Karpas-422 (cell line): ENCODE data around the gene FAM227B. TPM values are rescaled to one million over a fixed set of nuclear protein-coding genes. Genes with fewer than 3 reads are reported as not detected.

ENCODE experiments used
- DNase-seq: peaks from one replicate; pipeline ENCODE4 v3.0.0-alpha.2; 2015
- H2AFZ ChIP-seq: fragments of 200-600 bp; sonication (generic); 2 replicates; pipeline ENCODE4 v1.6.1; 2014; ENCODE audit warnings: antibody characterized with exemption, low read length, mixed read lengths
- H3K27ac ChIP-seq: fragments of 200-600 bp; sonication (generic); 2 replicates; pipeline ENCODE4 v1.5.1; 2014; ENCODE audit warnings: mild to moderate bottlenecking, low read length, moderate library complexity
- H3K27me3 ChIP-seq: fragments of 200-600 bp; sonication (generic); 2 replicates; pipeline ENCODE4 v1.6.1; 2014; ENCODE audit warnings: low read length, mixed read lengths
- H3K36me3 ChIP-seq: fragments of 200-600 bp; sonication (generic); 2 replicates; pipeline ENCODE4 v1.6.1; 2014; ENCODE audit warnings: low read length, mixed read lengths; ENCODE audit not compliant: insufficient read depth
- H3K4me1 ChIP-seq: fragments of 200-600 bp; sonication (generic); 2 replicates; pipeline ENCODE4 v1.6.1; 2014; ENCODE audit warnings: mild to moderate bottlenecking, low read length, mixed read lengths
- H3K4me2 ChIP-seq: fragments of 200-600 bp; sonication (generic); 2 replicates; pipeline ENCODE4 v1.6.1; 2014; ENCODE audit warnings: low read length, low read depth, mild to moderate bottlenecking; ENCODE audit not compliant: poor library complexity, severe bottlenecking
- H3K4me3 ChIP-seq: fragments of 200-600 bp; sonication (generic); 2 replicates; pipeline ENCODE4 v1.5.1; 2014; ENCODE audit warnings: mild to moderate bottlenecking, antibody characterized with exemption, low read length, mixed read lengths
- H3K79me2 ChIP-seq: fragments of 200-600 bp; sonication (generic); 2 replicates; pipeline ENCODE4 v1.6.1; 2014; ENCODE audit warnings: mild to moderate bottlenecking, low read length, mixed read lengths
- H3K9ac ChIP-seq: fragments of 200-600 bp; sonication (generic); 2 replicates; pipeline ENCODE4 v1.6.0; 2014; ENCODE audit warnings: low read length
- H3K9me2 ChIP-seq: fragments of 200-600 bp; sonication (generic), shearing (Covaris generic); replicated peaks from 2 replicates; pipeline ENCODE4 v1.6.0; 2014; ENCODE audit warnings: mild to moderate bottlenecking, low read length, moderate library complexity; ENCODE audit not compliant: insufficient read depth
- H3K9me3 ChIP-seq: fragments of 300-700, 200-600 bp; sonication (generic); 2 replicates; pipeline ENCODE4 v1.6.1; 2014; ENCODE audit warnings: low read length, mixed read lengths
- H4K20me1 ChIP-seq: fragments of 200-600 bp; sonication (generic); 2 replicates; pipeline ENCODE4 v1.6.1; 2014; ENCODE audit warnings: mild to moderate bottlenecking, antibody characterized with exemption, low read length, low read depth; ENCODE audit not compliant: insufficient read depth
- total RNA-seq: library from RNA; depleted of rRNA; stranded (reverse); fragments of >200 nt; shearing (Covaris generic); gene quantifications from 2 replicates; pipeline ENCODE4 v1.2.3, GENCODE V29; 2014; ENCODE audit warnings: low replicate concordance

FAM227B gene
- total RNA-seq, 1 experiment from 2014 or later, result 4.4 TPM

GRCh38 chr15:49507261-49507660 lies 113.4 kb downstream of the FAM227B start:
- DNase-seq, result no peak
- H3K9me2 ChIP-seq, result no peaks in the 10 kb centered on the region
- no peak overlapping the region for H3K4me3 ChIP-seq
- no peak overlapping the region for H3K9ac ChIP-seq
- H3K4me2 ChIP-seq, result no peak overlapping the region
- no peak overlapping the region for H3K27ac ChIP-seq
- no peaks in the 10 kb centered on the region for H4K20me1 ChIP-seq
- no peaks in the 10 kb centered on the region for H3K79me2 ChIP-seq
- no peak overlapping the region for H2AFZ ChIP-seq
- no peaks in the 10 kb centered on the region for H3K27me3 ChIP-seq
- no peaks in the 10 kb centered on the region for H3K9me3 ChIP-seq
- H3K4me1 ChIP-seq, result no peaks in the 10 kb centered on the region
- no peaks in the 10 kb centered on the region for H3K36me3 ChIP-seq

- Histone ChIP-seq H3K4me1 (no peaks in the 10 kb centered on the region), H3K27ac (no peak overlapping the region), H3K4me3 (no peak overlapping the region), H4K20me1 (no peaks in the 10 kb centered on the region), H3K4me2 (no peak overlapping the region), H3K27me3 (no peaks in the 10 kb centered on the region), H3K9me2 (no peaks in the 10 kb centered on the region), H3K9ac (no peak overlapping the region), H2AFZ (no peak overlapping the region), H3K9me3 (no peaks in the 10 kb centered on the region), H3K79me2 (no peaks in the 10 kb centered on the region), H3K36me3 (no peaks in the 10 kb centered on the region)
- DNase-seq, result no peak
Observed at GRCh38 chr15:49506341-49506740, 114.3 kb downstream of the FAM227B start.

GRCh38 chr15:49501586-49501985 lies 119.0 kb downstream of the FAM227B start:
- Histone ChIP-seq H3K36me3 (no peaks in the 10 kb centered on the region), H3K4me3 (no peak overlapping the region), H3K9me2 (no peaks in the 10 kb centered on the region), H2AFZ (no peak overlapping the region), H3K79me2 (no peaks in the 10 kb centered on the region), H3K9me3 (no peaks in the 10 kb centered on the region), H3K27me3 (no peaks in the 10 kb centered on the region), H3K27ac (no peak overlapping the region), H3K9ac (no peak overlapping the region), H4K20me1 (no peaks in the 10 kb centered on the region), H3K4me1 (no peaks in the 10 kb centered on the region), H3K4me2 (no peak overlapping the region)
- no peak for DNase-seq

- Histone ChIP-seq H3K4me3 (no peak overlapping the region), H3K27ac (no peak overlapping the region), H3K9me3 (no peaks in the 10 kb centered on the region), H3K36me3 (no peaks in the 10 kb centered on the region), H3K9ac (no peak overlapping the region), H3K27me3 (no peaks in the 10 kb centered on the region), H3K4me2 (no peak overlapping the region), H3K9me2 (no peaks in the 10 kb centered on the region), H3K79me2 (no peaks in the 10 kb centered on the region), H4K20me1 (no peaks in the 10 kb centered on the region), H2AFZ (no peak overlapping the region), H3K4me1 (no peaks in the 10 kb centered on the region)
- no peak for DNase-seq
Observed at GRCh38 chr15:49495993-49496753, 124.4 kb downstream of the FAM227B start.

- no peak overlapping the region for H3K4me3 ChIP-seq
- no peak overlapping the region for H3K27ac ChIP-seq
- no peak overlapping the region for H3K9ac ChIP-seq
- H3K27me3 ChIP-seq, result no peaks in the 10 kb centered on the region
- no peaks in the 10 kb centered on the region for H4K20me1 ChIP-seq
- H3K4me1 ChIP-seq, result no peaks in the 10 kb centered on the region
- no peaks in the 10 kb centered on the region for H3K79me2 ChIP-seq
- H3K9me2 ChIP-seq, result no peaks in the 10 kb centered on the region
- DNase-seq, result no peak
- no peak overlapping the region for H2AFZ ChIP-seq
- no peaks in the 10 kb centered on the region for H3K36me3 ChIP-seq
- no peak overlapping the region for H3K4me2 ChIP-seq
- no peaks in the 10 kb centered on the region for H3K9me3 ChIP-seq
Observed at GRCh38 chr15:49494842-49495241, 125.8 kb downstream of the FAM227B start.

- H3K9ac ChIP-seq, result no peak overlapping the region
- H4K20me1 ChIP-seq, result no peaks in the 10 kb centered on the region
- H3K9me3 ChIP-seq, result no peaks in the 10 kb centered on the region
- no peak overlapping the region for H3K4me2 ChIP-seq
- H3K9me2 ChIP-seq, result no peaks in the 10 kb centered on the region
- no peak overlapping the region for H3K27ac ChIP-seq
- H3K79me2 ChIP-seq, result no peaks in the 10 kb centered on the region
- H3K27me3 ChIP-seq, result no peaks in the 10 kb centered on the region
- H3K4me1 ChIP-seq, result no peaks in the 10 kb centered on the region
- no peaks in the 10 kb centered on the region for H3K36me3 ChIP-seq
- H3K4me3 ChIP-seq, result no peak overlapping the region
- no peak overlapping the region for H2AFZ ChIP-seq
- DNase-seq, result no peak
Observed at GRCh38 chr15:49492830-49493229, 127.8 kb downstream of the FAM227B start.

GRCh38 chr15:49492151-49492550 lies 128.5 kb downstream of the FAM227B start:
- H3K79me2 ChIP-seq, result no peaks in the 10 kb centered on the region
- H2AFZ ChIP-seq, result no peak overlapping the region
- DNase-seq, result no peak

GRCh38 chr15:49490966-49491365 lies 129.7 kb downstream of the FAM227B start:
- H3K4me3 ChIP-seq, result no peak overlapping the region
- no peaks in the 10 kb centered on the region for H3K4me1 ChIP-seq
- no peaks in the 10 kb centered on the region for H3K36me3 ChIP-seq
- no peak for DNase-seq
- H3K9ac ChIP-seq, result no peak overlapping the region
- no peak overlapping the region for H3K4me2 ChIP-seq
- no peaks in the 10 kb centered on the region for H3K9me2 ChIP-seq
- no peaks in the 10 kb centered on the region for H3K9me3 ChIP-seq
- H3K27me3 ChIP-seq, result no peaks in the 10 kb centered on the region
- no peaks in the 10 kb centered on the region for H4K20me1 ChIP-seq
- no peak overlapping the region for H3K27ac ChIP-seq
- H2AFZ ChIP-seq, result no peak overlapping the region
- H3K79me2 ChIP-seq, result no peaks in the 10 kb centered on the region

More at GRCh38 chr15:49492151-49492550, 128.5 kb downstream of the FAM227B start:
- Histone ChIP-seq H3K9me3 (no peaks in the 10 kb centered on the region), H3K36me3 (no peaks in the 10 kb centered on the region), H3K4me2 (no peak overlapping the region), H3K4me1 (no peaks in the 10 kb centered on the region), H3K4me3 (no peak overlapping the region), H3K9ac (no peak overlapping the region), H3K27ac (no peak overlapping the region), H3K9me2 (no peaks in the 10 kb centered on the region), H4K20me1 (no peaks in the 10 kb centered on the region), H3K27me3 (no peaks in the 10 kb centered on the region)
